Fibroblast of skin of back (primary cell): ENCODE measurements around the gene BCL11B.
A peak's percentile ranks its signal among the peaks of the same experiment; 100 is the strongest.
"Not testable (repeated sequence)": the region's sequence is repeated elsewhere in the genome, so short reads cannot be mapped to it uniquely, and the experiment has no call there.

Source experiments
- DNase-seq: peaks from one replicate; pipeline ENCODE4 v3.0.0-alpha.2; 2013

Gene BCL11B

GRCh38 chr14:99236386-99237138 is 35.4 kb downstream of the BCL11B start:
- DNase-seq: no peak

GRCh38 chr14:99235582-99236320 is 36.2 kb downstream of the BCL11B start:
- no peak for DNase-seq

GRCh38 chr14:99234961-99235571 is 36.9 kb downstream of the BCL11B start:
- DNase-seq: peak; percentile 87

GRCh38 chr14:99234355-99234754 is 37.6 kb downstream of the BCL11B start:
- peak; percentile 30 for DNase-seq

- no peak for DNase-seq
Measured at GRCh38 chr14:99233222-99234035, 38.6 kb downstream of the BCL11B start.

GRCh38 chr14:99232714-99233214 is 39.2 kb downstream of the BCL11B start:
- DNase-seq: no peak

- peak; percentile 51 for DNase-seq
Measured at GRCh38 chr14:99231850-99232713, 39.9 kb downstream of the BCL11B start.

GRCh38 chr14:99231161-99231849 is 40.7 kb downstream of the BCL11B start:
- DNase-seq: no peak

- peak; percentile 31 for DNase-seq
Measured at GRCh38 chr14:99230208-99231151, 41.5 kb downstream of the BCL11B start.

- DNase-seq: peak; percentile 26
Measured at GRCh38 chr14:99229654-99230207, 42.3 kb downstream of the BCL11B start.

- not testable (repeated sequence) for DNase-seq
Measured at GRCh38 chr14:99228760-99229159, 43.2 kb downstream of the BCL11B start.

GRCh38 chr14:99226687-99227086 is 45.3 kb downstream of the BCL11B start:
- no peak for DNase-seq

GRCh38 chr14:99225436-99226203 is 46.4 kb downstream of the BCL11B start:
- DNase-seq: no peak

GRCh38 chr14:99224948-99225347 is 47.0 kb downstream of the BCL11B start:
- DNase-seq: no peak

GRCh38 chr14:99224116-99224910 is 47.7 kb downstream of the BCL11B start:
- DNase-seq: no peak

GRCh38 chr14:99221445-99221844 is 50.6 kb downstream of the BCL11B start:
- DNase-seq: no peak
